Measurements from ENCODE around the gene RPTOR.

RPTOR gene

GRCh38 chr17:80513892-80514291 is 30.7 kb upstream of the RPTOR start:
- Histone ChIP-seq H3K9ac (ENCODE audit: low read depth, low read length) (no peak overlapping the region), H3K4me2 (ENCODE audit: insufficient read depth, low read length) (no peak overlapping the region), H3K27me3 (ENCODE audit: insufficient read depth, low read length, poor library complexity) (peaks cover 3% of the 10 kb centered on the region), H3K36me3 (ENCODE audit: insufficient read depth, low read length) (no peaks in the 10 kb centered on the region), H3K4me1 (ENCODE audit: insufficient read depth, low read length) (no peaks in the 10 kb centered on the region), H2AFZ (ENCODE audit: low read depth, low read length) (no peak overlapping the region), H3K4me3 (ENCODE audit: low read depth in 1 of 2, low read length in 2 of 2) (no peak overlapping the region), H4K20me1 (ENCODE audit: insufficient read depth, low read length) (no peaks in the 10 kb centered on the region), H3K9me3 (ENCODE audit: insufficient read depth, low read length, severe bottlenecking) (no peaks in the 10 kb centered on the region), H3K79me2 (ENCODE audit: insufficient read depth, low read length) (no peaks in the 10 kb centered on the region), H3K27ac (ENCODE audit: low read length) (no peak overlapping the region)
- ATAC-seq (ENCODE audit: insufficient read depth, low read depth) (no peak), DNase-seq (no peak)
- TF ChIP-seq CTCF (IDR thresholded peaks at IDR 0.05; ENCODE audit: borderline replicate concordance, extremely low read depth, low read length, poor library complexity, severe bottlenecking) (no peak), EZH2 (IDR thresholded peaks at IDR 0.05; ENCODE audit: borderline replicate concordance, low read depth, low read length, severe bottlenecking) (no peak)

- Histone ChIP-seq H3K36me3 (ENCODE audit: insufficient read depth, low read length) (no peaks in the 10 kb centered on the region), H3K27me3 (ENCODE audit: insufficient read depth, low read length, poor library complexity) (peaks cover 7% of the 10 kb centered on the region), H3K4me1 (ENCODE audit: insufficient read depth, low read length) (no peaks in the 10 kb centered on the region), H3K27ac (ENCODE audit: low read length) (no peak overlapping the region), H3K4me3 (ENCODE audit: low read depth in 1 of 2, low read length in 2 of 2) (no peak overlapping the region), H3K9me3 (ENCODE audit: insufficient read depth, low read length, severe bottlenecking) (no peaks in the 10 kb centered on the region), H3K79me2 (ENCODE audit: insufficient read depth, low read length) (no peaks in the 10 kb centered on the region), H3K4me2 (ENCODE audit: insufficient read depth, low read length) (no peak overlapping the region), H4K20me1 (ENCODE audit: insufficient read depth, low read length) (no peaks in the 10 kb centered on the region), H3K9ac (ENCODE audit: low read depth, low read length) (no peak overlapping the region), H2AFZ (ENCODE audit: low read depth, low read length) (no peak overlapping the region)
- TF ChIP-seq CTCF (IDR thresholded peaks at IDR 0.05; ENCODE audit: borderline replicate concordance, extremely low read depth, low read length, poor library complexity, severe bottlenecking) (no peak), EZH2 (IDR thresholded peaks at IDR 0.05; ENCODE audit: borderline replicate concordance, low read depth, low read length, severe bottlenecking) (no peak)
- ATAC-seq (ENCODE audit: insufficient read depth, low read depth), result no peak
- DNase-seq, result no peak
Measured at GRCh38 chr17:80516171-80516932, 28.3 kb upstream of the RPTOR start.

GRCh38 chr17:80517641-80518040 is 27.0 kb upstream of the RPTOR start:
- DNase-seq (no peak), ATAC-seq (ENCODE audit: insufficient read depth, low read depth) (no peak)
- no peak overlapping the region for H3K4me3 ChIP-seq (ENCODE audit: low read depth in 1 of 2, low read length in 2 of 2)

More at GRCh38 chr17:80517641-80518040, 27.0 kb upstream of the RPTOR start:
- no peaks in the 10 kb centered on the region for H3K4me1 ChIP-seq (ENCODE audit: insufficient read depth, low read length)
- H3K79me2 ChIP-seq (ENCODE audit: insufficient read depth, low read length), result no peaks in the 10 kb centered on the region
- no peaks in the 10 kb centered on the region for H3K36me3 ChIP-seq (ENCODE audit: insufficient read depth, low read length)
- no peak overlapping the region for H3K4me2 ChIP-seq (ENCODE audit: insufficient read depth, low read length)
- no peaks in the 10 kb centered on the region for H3K9me3 ChIP-seq (ENCODE audit: insufficient read depth, low read length, severe bottlenecking)
- no peak for TF ChIP-seq CTCF (IDR thresholded peaks at IDR 0.05; ENCODE audit: borderline replicate concordance, extremely low read depth, low read length, poor library complexity, severe bottlenecking)
- TF ChIP-seq EZH2 (IDR thresholded peaks at IDR 0.05; ENCODE audit: borderline replicate concordance, low read depth, low read length, severe bottlenecking), result no peak
- no peaks in the 10 kb centered on the region for H4K20me1 ChIP-seq (ENCODE audit: insufficient read depth, low read length)
- H3K27me3 ChIP-seq (ENCODE audit: insufficient read depth, low read length, poor library complexity), result peaks cover 7% of the 10 kb centered on the region
- no peak overlapping the region for H2AFZ ChIP-seq (ENCODE audit: low read depth, low read length)
- H3K27ac ChIP-seq (ENCODE audit: low read length), result no peak overlapping the region
- no peak overlapping the region for H3K9ac ChIP-seq (ENCODE audit: low read depth, low read length)
